Measurements from ENCODE around the gene ITPK1.

GRCh38 chr14:93045211-93045674, 70.5 kb downstream of the ITPK1 start:
- TF ChIP-seq POLR2A (IDR thresholded peaks at IDR 0.05; ENCODE audit: low read depth, low read length) (no peak), TAF1 (IDR thresholded peaks at IDR 0.05; ENCODE audit: borderline replicate concordance, low read depth, low read length) (no peak)

Data from GM12892 (cell line).